Hepatocyte (in vitro differentiated cells): ENCODE data around the gene MAX. TPM values are rescaled to one million over a fixed set of nuclear protein-coding genes. Genes with fewer than 3 reads are reported as not detected.
"Not testable (repeated sequence)": the region's sequence is repeated elsewhere in the genome, so short reads cannot be mapped to it uniquely, and the experiment has no call there.

Source experiments
- DNase-seq: peaks from one replicate; pipeline ENCODE4 v3.0.0-alpha.2; 2016; ENCODE audit warnings: low spot score
- H2AFZ ChIP-seq: fragments of 200-600 bp; sonication (generic); 2 replicates; pipeline ENCODE4 v1.6.0; 2016; ENCODE audit warnings: antibody characterized with exemption, mild to moderate bottlenecking
- H3K27ac ChIP-seq: fragments of 200-600 bp; sonication (generic); 2 replicates; pipeline ENCODE4 v1.5.1; 2016; ENCODE audit warnings: mild to moderate bottlenecking
- H3K27me3 ChIP-seq: fragments of 200-600 bp; sonication (generic); 2 replicates; pipeline ENCODE4 v1.6.1; 2016
- H3K36me3 ChIP-seq: fragments of 200-600 bp; sonication (generic); replicated peaks from 2 replicates; pipeline ENCODE4 v1.5.1; 2016; ENCODE audit warnings: low read depth; ENCODE audit not compliant: insufficient read depth
- H3K4me1 ChIP-seq: fragments of 200-600 bp; sonication (generic); 2 replicates; pipeline ENCODE4 v1.5.1; 2016; ENCODE audit warnings: mild to moderate bottlenecking, moderate library complexity; ENCODE audit not compliant: insufficient read depth
- H3K4me2 ChIP-seq: fragments of 200-600 bp; sonication (generic); 2 replicates; pipeline ENCODE4 v1.6.0; 2016
- H3K4me3 ChIP-seq: fragments of 200-600 bp; sonication (generic); 2 replicates; pipeline ENCODE4 v1.5.1; 2016; ENCODE audit warnings: mild to moderate bottlenecking
- H3K79me2 ChIP-seq: fragments of 200-600 bp; sonication (generic); 2 replicates; pipeline ENCODE4 v1.6.0; 2017; ENCODE audit warnings: mild to moderate bottlenecking
- H3K9me2 ChIP-seq: fragments of 200-600 bp; sonication (generic); replicated peaks from 2 replicates; pipeline ENCODE4 v1.6.0; 2017; ENCODE audit warnings: mild to moderate bottlenecking; ENCODE audit not compliant: insufficient read depth
- H3K9me3 ChIP-seq: fragments of 200-600 bp; sonication (generic); 2 replicates; pipeline ENCODE4 v1.5.1; 2016; ENCODE audit warnings: low read depth, mild to moderate bottlenecking
- H4K20me1 ChIP-seq: fragments of 200-600 bp; sonication (generic); 2 replicates; pipeline ENCODE4 v1.6.0; 2016; ENCODE audit warnings: mild to moderate bottlenecking; ENCODE audit not compliant: insufficient read depth, poor library complexity, severe bottlenecking
- CTCF ChIP-seq: fragments of 200-600 bp; sonication (generic); IDR thresholded peaks from 2 replicates; pipeline ENCODE4 v1.5.1; 2016; ENCODE audit warnings: antibody characterized with exemption, mild to moderate bottlenecking; ENCODE audit not compliant: poor library complexity
- EZH2 ChIP-seq: fragments of 200-600 bp; sonication (generic); IDR thresholded peaks from 2 replicates; pipeline ENCODE4 v1.6.1; 2016; ENCODE audit warnings: antibody characterized with exemption, mild to moderate bottlenecking, borderline replicate concordance
- EZH2phosphoT487 ChIP-seq: fragments of 200-600 bp; sonication (generic); IDR thresholded peaks from one replicate; pipeline ENCODE4 v1.6.1; 2018; ENCODE audit warnings: antibody characterized with exemption, mild to moderate bottlenecking, low read depth, moderate library complexity; ENCODE audit not compliant: unreplicated experiment, severe bottlenecking
- WGBS: methylation state at CpG from one replicate; pipeline ENCODE4 v1.1.6; 2016; ENCODE audit warnings: low lambda C conversion rate; ENCODE audit errors: missing lambda C conversion rate; 5-methylcytosine and 5-hydroxymethylcytosine counted together
- polyA plus RNA-seq: library from polyadenylated mRNA; unstranded; fragments of >200 nt; fragmentation: Nextera tagmentation; extraction: Ambion mirVana; gene quantifications from 2 replicates; pipeline ENCODE4 v1.2.1, GENCODE V29; 2016
- total RNA-seq: library from RNA; depleted of rRNA; stranded (reverse); fragments of >200 nt; gene quantifications from 2 replicates; pipeline ENCODE4 v1.2.3, GENCODE V29; 2014

The MAX gene
- total and polyA plus RNA-seq, 2 experiments from 2014 or later: 53.5 to 86.5 TPM

GRCh38 chr14:65035049-65035448 lies 67.3 kb downstream of the MAX start:
- Histone ChIP-seq H3K36me3 (no peaks in the 10 kb centered on the region), H3K4me3 (no peak overlapping the region), H3K27me3 (no peaks in the 10 kb centered on the region), H3K27ac (no peak overlapping the region), H3K9me3 (no peaks in the 10 kb centered on the region), H3K9me2 (no peaks in the 10 kb centered on the region), H3K4me2 (no peak overlapping the region), H2AFZ (no peak overlapping the region), H3K4me1 (no peaks in the 10 kb centered on the region), H4K20me1 (no peaks in the 10 kb centered on the region), H3K79me2 (no peaks in the 10 kb centered on the region)
- 92% methylated on average over 4 of the region's 4 CpGs for WGBS
- no peak for DNase-seq
- TF ChIP-seq CTCF (no peak), EZH2phosphoT487 (no peak), EZH2 (no peak)

GRCh38 chr14:65034021-65034420 lies 68.3 kb downstream of the MAX start:
- no peaks in the 10 kb centered on the region for H4K20me1 ChIP-seq
- H3K4me1 ChIP-seq: no peaks in the 10 kb centered on the region
- no peaks in the 10 kb centered on the region for H3K79me2 ChIP-seq
- no peaks in the 10 kb centered on the region for H3K36me3 ChIP-seq
- DNase-seq: no peak
- H2AFZ ChIP-seq: no peak overlapping the region
- no peaks in the 10 kb centered on the region for H3K27me3 ChIP-seq
- WGBS: 89% methylated on average over 4 of the region's 4 CpGs
- no peak overlapping the region for H3K27ac ChIP-seq
- no peak overlapping the region for H3K4me3 ChIP-seq
- no peak for TF ChIP-seq EZH2
- H3K9me2 ChIP-seq: no peaks in the 10 kb centered on the region
- H3K9me3 ChIP-seq: no peaks in the 10 kb centered on the region
- no peak overlapping the region for H3K4me2 ChIP-seq

DNA sequence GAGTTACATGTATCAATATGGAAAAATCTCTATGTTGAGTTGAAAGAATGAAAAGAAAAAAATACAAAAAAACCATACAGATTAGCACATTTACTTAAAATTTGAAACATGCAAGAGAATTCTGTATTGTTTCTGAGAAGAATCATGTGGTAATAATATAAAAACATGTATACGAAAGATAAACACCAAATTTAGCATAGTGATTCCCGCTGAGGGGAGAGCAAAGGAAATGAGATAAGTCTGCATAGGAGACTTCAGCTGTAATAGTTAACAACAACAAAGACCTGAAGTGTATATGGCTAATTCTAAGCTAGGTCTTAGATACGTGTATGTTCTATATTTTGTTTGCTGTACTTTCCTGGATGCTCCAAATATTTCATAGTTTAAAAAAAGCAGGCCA lies 69.1 kb downstream of the MAX start:
- H3K4me2 ChIP-seq: no peak overlapping the region
- no peaks in the 10 kb centered on the region for H3K4me1 ChIP-seq
- no peaks in the 10 kb centered on the region for H3K36me3 ChIP-seq
- H3K27me3 ChIP-seq: no peaks in the 10 kb centered on the region
- no peak overlapping the region for H2AFZ ChIP-seq
- H3K9me3 ChIP-seq: no peaks in the 10 kb centered on the region
- no peak for DNase-seq
- H3K27ac ChIP-seq: no peak overlapping the region
- TF ChIP-seq CTCF (no peak), EZH2phosphoT487 (no peak), EZH2 (no peak)
- H3K9me2 ChIP-seq: no peaks in the 10 kb centered on the region
- no peaks in the 10 kb centered on the region for H4K20me1 ChIP-seq
- WGBS: 95% methylated on average over 3 of the region's 3 CpGs
- H3K4me3 ChIP-seq: no peak overlapping the region
- H3K79me2 ChIP-seq: no peaks in the 10 kb centered on the region

DNA sequence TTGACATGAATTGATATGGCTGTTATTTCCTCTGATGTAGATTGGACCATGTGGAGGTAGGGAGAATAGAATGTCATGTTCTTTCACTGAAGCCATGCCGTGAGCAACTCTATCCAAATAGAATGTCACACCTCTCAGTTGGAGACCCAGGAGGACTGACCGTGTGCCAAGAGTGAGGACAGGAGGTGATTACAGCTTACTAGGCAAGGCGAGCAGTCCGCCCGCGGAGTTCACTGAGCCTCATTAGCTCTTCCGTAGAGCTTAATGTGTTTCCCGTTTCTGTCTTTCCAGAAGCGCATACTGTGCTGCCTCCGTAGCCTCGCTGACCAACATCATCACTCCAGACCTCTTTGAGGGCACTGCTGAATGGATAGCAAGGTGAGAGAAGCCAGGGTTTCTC lies 70.0 kb downstream of the MAX start:
- H3K4me3 ChIP-seq: no peak overlapping the region
- 95% methylated on average over 11 of the region's 11 CpGs for WGBS

GRCh38 chr14:65031321-65031720 lies 71.0 kb downstream of the MAX start:
- H4K20me1 ChIP-seq, H3K36me3 ChIP-seq, H3K27me3 ChIP-seq, H3K27ac ChIP-seq, H3K4me1 ChIP-seq, H3K9me2 ChIP-seq, DNase-seq, H3K79me2 ChIP-seq, H3K4me2 ChIP-seq, H2AFZ ChIP-seq, H3K9me3 ChIP-seq, H3K4me3 ChIP-seq: not testable (repeated sequence)
- 97% methylated on average over 10 of the region's 10 CpGs for WGBS

More for the DNA sequence above, 70.0 kb downstream of the MAX start:
- Histone ChIP-seq H3K9me3 (no peaks in the 10 kb centered on the region), H3K27me3 (no peaks in the 10 kb centered on the region), H3K36me3 (no peaks in the 10 kb centered on the region), H2AFZ (no peak overlapping the region), H3K79me2 (no peaks in the 10 kb centered on the region), H3K4me1 (no peaks in the 10 kb centered on the region), H4K20me1 (no peaks in the 10 kb centered on the region), H3K9me2 (no peaks in the 10 kb centered on the region), H3K27ac (no peak overlapping the region), H3K4me2 (no peak overlapping the region)
- TF ChIP-seq CTCF (no peak), EZH2 (no peak), EZH2phosphoT487 (no peak)
- no peak for DNase-seq
